NCI-H774 (cell line): ENCODE data around the gene CELA3B.
"Not testable (repeated sequence)": the region's sequence is repeated elsewhere in the genome, so short reads cannot be mapped to it uniquely, and the experiment has no call there.

Experiments
- DNase-seq: peaks from one replicate; lab custom pipeline; 2025; lab: John Stamatoyannopoulos, UW

Gene CELA3B

DNA sequence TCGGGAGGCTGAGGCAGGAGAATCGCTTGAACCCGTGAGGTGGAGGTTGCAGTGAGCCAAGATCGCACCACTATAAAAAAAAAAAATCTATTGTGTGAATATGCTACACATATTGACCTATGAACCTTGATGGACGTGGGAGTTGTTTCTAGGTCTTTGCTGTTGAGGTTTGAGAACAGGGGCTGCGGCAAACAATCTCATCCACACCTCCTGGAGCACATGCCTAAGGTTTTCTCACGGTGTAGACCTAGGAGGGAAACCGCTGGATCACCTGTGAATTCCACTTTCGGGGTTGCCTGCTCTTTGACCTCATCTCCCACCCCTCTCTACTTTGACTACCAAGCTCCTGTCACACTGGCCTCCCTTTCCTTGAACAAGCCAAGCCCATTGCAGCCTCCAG lies 1.5 kb upstream of the CELA3B start:
- not testable (repeated sequence) for DNase-seq

DNA sequence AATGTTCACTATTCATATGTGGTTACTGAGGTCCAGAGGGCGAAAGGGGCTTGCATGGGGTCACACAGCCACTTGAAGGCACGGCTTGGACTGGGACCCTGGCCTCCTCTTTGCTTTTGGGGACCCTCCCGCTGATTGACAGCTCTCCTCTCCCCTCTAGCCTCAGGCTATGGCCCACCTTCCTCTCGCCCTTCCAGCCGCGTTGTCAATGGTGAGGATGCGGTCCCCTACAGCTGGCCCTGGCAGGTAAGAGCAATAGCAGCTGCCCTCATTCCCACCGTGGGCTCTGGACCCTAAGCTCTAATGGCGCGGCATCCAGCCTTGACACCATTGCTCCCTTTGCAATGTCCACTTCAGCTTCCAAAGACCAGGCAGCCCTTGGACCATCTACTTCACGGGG lies 1.4 kb downstream of the CELA3B start:
- not testable (repeated sequence) for DNase-seq

DNA sequence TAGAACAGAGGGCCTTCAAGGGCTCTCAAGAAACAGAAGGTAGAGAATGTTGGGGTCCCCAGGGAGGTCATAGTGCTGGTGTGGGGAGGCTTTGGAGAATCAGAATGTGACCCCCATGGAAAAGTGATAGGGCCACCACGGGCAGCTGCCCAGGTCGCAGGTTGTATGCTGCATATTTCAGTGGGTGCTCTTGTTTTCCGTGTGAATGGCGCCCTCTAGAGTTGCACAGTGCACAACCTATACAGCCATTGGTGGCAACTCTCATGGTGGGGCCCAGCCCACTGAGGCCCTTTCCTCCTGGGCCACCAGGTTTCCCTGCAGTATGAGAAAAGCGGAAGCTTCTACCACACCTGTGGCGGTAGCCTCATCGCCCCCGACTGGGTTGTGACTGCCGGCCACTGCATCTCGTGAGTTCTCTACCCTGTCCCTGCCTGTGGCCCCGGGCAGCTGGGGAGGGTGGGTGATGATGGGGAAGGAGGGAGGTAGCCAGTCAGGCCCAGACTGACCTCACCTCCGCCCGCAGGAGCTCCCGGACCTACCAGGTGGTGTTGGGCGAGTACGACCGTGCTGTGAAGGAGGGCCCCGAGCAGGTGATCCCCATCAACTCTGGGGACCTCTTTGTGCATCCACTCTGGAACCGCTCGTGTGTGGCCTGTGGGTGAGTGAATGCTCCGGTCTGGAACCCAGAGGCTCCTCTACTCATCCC lies 3.8 kb downstream of the CELA3B start:
- DNase-seq = not testable (repeated sequence)

DNA sequence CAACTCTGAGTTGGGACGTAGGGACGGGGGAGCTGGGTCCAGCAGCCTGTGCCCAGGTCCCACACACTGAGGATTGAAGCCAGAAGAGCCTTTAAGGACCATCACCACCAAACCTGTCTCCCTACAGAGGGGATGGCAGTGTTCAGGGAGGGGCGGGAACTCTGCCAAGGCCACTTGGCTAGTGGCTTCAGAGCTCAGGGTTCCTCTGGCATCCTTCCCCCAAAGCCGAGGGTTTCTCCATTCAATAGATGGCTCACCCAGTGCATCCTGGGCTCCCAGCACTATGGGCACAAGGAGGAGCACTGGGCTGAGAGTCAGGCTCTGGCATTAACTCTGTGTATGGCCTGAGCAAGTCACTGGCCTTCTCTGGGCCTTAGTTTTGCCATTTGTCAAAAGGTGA lies 4.4 kb downstream of the CELA3B start:
- not testable (repeated sequence) for DNase-seq

DNA sequence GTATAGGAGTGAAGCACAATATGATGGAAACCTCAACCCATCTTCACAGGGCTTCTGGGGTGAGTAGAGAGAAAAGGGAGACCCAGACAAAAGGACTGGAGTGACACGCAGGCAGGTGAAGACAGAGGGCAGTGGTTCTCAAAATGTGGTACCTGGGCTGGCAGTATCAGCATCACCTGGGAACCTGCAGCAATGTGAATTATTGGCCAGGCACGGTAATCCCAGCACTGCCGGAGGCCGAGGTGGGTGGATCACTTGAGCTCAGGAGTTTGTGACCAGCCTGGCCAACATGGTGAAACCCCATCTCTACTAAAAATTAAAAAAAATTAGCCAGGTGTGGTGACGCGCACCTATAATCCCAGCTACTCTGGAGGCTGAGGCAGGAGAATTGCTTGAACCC lies 5.3 kb downstream of the CELA3B start:
- not testable (repeated sequence) for DNase-seq

DNA sequence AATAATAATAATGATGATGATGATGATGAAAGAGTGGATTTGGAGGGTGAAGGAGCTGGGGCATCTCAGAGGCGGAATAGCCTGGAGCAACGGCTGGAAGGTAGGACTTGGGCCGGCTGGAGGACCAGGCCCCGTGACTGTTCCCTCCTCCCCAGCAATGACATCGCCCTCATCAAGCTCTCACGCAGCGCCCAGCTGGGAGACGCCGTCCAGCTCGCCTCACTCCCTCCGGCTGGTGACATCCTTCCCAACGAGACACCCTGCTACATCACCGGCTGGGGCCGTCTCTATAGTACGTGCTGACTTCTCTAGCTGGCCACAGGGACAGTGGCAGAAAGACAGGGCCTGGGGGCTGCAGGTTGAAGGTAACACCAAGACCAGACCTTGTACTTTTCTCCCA lies 6.7 kb downstream of the CELA3B start:
- not testable (repeated sequence) for DNase-seq

DNA sequence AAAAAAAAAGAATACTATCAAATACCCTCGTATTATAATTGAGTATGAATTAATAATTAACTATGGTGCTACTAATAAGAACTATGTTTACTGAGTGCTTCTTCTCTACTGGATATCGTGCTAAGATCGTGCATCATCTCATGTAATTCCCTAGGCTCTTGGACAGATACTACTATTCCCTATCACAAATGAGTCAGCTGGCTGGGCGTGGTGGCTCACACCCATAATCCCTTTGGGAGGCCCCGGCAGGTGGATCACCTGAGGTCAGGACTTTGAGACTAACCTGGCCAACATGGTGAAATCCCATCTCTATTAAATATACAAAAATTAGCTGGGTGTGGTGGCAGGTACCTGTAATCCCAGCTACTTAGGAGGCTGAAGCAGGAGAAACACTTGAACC lies 9.1 kb downstream of the CELA3B start:
- not testable (repeated sequence) for DNase-seq

DNA sequence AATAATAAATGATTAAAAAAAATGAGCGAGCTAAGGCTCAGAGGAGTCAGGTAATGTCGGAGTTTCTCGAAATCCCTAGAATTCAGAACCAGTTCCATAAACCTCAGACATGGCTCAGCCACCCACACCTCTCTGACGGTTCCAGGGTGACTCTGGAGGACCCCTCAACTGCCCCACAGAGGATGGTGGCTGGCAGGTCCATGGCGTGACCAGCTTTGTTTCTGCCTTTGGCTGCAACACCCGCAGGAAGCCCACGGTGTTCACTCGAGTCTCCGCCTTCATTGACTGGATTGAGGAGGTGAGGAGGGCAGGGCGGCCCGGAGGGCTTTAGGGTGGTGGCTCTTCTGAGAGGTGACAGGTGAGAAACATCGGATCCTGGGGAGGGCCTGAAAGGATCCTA lies 9.6 kb downstream of the CELA3B start:
- not testable (repeated sequence) for DNase-seq

DNA sequence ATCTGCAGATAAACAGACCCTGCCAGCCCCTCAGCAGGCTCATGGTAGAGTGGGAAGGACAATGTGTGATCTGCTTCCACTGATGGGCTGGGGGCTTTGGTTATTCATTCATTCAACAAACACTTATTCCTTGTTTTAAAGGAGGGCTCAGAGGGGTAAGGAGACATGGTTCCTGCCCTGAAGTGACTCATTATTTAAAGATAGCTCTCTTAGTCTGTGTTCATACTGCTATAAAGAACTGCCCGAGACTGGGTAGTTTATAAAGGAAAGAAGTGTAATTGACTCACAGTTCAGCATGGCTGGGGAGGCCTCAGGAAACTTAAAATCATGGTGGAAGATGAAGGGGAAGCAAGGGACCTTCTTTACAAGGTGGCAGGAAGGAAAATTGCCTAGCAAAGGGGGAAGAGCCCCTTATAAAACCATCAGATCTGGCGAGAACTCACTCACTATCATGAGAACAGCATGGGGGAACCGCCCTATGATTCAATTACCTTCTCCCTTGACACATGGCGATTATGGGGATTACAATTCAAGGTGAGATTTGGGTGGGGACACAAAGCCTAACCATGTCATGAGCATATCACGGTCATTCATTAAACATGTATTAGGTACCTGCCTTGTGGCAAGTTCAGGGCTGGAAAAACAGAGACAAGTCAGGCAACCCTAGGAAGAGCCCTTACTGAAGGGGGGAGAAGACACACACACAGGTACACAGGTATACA lies 13.0 kb downstream of the CELA3B start:
- not testable (repeated sequence) for DNase-seq

DNA sequence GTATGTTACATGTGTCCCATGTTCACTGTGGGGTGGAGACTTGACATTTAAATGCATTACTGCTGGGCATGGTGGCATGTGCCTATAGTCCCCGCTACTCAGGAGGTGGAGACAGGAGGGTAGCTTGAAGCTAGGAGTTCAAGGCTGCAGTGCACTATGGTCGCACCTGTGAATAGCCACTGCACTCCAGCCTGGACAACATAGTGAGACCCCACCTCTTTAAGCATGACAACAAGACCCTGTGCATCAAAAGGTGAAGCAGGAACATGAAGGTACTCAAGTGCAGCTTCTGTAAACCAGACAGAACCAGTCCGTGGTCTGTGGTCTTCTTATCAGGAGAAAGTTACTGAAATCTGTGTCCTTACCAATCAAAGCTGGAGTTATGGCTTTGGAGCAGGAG lies 15.4 kb downstream of the CELA3B start:
- not testable (repeated sequence) for DNase-seq

DNA sequence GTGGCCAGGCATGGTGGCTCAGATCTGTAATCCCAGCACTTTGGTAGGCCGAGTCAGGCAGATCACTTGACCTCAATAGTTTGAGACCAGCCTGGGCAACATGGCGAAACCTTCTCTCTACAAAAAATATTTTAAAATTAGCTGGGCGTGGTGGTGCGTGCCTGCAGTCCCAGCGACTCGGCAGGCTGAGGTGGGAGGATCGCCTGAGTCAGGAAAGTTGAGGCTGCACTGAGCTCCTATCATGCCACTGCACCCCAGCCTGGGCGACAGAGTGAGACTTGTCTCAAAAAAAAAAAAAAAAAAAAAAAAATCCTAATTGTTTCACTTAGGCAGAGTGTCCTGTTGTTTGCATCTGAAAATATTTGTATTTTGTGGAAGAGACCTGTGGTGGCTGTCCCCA lies 17.9 kb downstream of the CELA3B start:
- not testable (repeated sequence) for DNase-seq

DNA sequence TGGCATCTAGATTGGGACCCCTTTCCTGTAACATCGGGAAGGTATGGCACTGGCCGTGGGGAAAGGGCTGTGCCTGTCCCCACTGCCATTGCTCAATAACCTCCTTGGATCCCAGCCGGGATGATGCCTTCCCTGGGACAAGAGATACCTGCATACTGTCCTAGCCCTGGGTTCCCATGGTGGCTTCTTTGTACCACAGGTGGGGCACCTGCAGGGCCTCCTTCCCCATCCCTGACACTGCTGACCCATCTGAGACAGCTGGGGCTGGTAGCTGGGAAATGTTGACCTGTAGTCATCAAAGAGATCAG lies 19.8 kb downstream of the CELA3B start:
- DNase-seq = not testable (repeated sequence)

DNA sequence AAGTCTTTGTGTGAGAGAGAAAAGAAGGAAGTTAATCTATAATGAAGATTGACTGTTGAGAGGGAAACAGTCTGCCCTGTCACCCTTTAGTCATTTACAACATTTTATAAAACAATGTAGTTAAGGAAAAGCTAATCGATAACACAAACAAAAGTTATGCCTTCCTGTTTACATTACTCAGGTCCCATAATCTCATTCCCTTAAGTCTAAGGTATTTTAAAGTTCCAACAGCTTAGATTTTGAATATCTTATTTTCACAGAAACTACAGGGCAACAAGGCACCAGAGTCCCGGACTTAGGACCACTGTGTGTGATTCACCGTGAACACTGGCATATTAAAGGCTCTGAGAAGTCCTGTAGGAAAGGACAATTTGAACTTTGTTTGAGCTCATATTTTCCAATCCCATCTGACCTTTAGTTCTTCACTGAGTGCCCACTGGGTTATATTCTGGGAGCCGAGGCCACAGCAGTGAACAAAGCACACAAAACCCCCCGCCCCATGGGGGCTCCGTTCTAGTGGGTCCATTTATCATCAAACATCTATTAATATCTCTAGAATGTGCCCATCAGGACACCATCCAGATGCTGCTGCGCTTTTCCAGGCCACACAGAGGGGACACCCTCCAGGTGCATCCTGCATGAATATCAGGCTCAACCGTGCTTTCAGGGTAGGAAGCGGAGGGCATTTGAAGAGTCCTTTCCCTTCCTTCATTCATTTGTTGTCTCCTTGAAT lies 21.2 kb downstream of the CELA3B start:
- not testable (repeated sequence) for DNase-seq

DNA sequence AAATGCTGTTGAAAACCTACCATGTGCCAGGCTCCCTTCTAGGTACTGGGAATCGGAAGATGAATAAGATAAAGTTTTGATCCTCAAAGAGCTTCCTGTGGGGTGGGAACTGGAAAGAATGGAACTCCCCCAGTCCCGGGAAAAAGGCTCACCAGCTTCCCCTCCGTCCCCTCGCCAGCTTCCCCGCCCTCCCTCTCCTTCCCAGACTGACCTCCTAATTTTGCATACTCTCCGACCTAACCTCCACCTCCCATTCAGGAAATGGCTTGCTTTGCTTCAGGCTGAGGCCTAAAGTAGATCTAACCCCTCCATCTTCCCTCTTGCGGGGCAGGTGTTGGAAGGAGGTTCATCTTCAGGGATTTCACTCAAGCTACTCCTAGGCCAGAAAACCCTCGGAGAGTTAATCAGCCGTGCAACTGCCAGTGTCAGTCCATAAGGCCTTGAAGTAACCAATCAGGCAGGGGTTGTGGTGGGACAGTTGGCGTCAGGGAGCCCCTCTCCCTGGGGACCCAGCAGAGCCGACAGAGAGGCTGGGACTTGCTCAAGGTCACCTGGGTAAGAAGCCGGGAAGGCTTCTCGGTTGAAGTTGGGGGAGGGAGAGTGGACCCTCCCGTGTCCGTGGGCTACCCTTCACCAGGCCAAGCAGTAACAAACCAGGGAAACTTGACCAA lies 21.9 kb downstream of the CELA3B start:
- DNase-seq = not testable (repeated sequence)

DNA sequence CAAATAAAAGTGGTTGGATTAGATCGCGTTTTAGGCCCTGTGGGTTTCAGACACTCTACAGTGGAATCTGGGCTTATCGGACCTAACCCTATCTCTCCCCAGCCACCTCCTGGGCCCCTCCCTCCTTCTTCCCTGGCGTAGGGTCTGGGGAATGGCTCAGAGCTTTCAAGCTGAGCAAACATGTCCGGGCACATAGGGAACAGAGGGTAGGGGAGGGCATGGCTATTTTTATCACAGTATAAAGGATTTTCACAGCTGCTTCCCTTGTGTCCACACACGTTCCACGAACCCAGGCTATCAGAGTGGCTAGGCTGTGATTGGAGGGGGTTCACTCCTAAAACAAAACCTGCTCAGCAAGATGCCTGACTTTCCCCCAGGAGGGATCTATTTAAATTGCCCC lies 22.8 kb downstream of the CELA3B start:
- not testable (repeated sequence) for DNase-seq

DNA sequence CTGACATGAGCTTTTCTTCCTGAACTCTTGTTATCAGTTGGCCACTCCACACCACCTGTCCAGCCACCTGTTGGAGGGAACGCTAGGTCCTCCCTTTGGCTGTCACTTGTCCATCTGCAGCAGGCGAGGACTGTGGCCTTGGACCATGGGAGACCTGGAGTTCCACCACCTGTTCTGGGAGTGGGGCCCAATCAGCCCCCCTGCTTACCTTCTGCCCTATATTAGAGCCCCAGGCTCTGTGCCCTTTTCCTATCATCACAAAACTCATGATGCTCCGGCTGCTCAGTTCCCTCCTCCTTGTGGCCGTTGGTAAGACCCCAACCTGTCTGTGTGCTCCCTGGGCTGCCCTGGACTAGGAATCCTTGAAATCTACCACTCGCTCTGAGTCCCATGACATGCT lies 24.6 kb downstream of the CELA3B start, which contains the start of gene CELA3A:
Gene CELA3A (plus strand): TSS at position 249 of the 400 bp plus-strand sequence. CDS start 18 bp downstream, at position 267.
- DNase-seq = no peak

DNA sequence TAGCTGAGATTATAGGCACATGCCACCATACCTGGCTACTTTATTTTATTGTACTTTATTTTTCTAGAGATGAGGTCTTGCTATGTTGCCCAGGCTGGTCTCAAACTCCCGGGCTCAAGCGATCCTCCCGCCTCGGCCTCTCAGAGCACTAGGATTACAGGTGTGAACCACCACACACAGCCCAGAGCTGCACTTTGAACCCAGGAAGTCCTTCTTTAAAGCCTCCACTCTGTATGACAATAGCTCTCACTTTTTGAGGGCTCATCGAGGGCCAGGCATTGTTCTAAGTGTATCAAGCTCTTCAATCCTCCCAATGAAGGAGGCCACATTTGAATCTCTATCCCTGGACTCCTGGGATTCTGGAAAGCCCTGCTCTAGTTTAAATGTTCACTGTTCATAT lies 25.6 kb downstream of the CELA3B start:
- DNase-seq = not testable (repeated sequence)

DNA sequence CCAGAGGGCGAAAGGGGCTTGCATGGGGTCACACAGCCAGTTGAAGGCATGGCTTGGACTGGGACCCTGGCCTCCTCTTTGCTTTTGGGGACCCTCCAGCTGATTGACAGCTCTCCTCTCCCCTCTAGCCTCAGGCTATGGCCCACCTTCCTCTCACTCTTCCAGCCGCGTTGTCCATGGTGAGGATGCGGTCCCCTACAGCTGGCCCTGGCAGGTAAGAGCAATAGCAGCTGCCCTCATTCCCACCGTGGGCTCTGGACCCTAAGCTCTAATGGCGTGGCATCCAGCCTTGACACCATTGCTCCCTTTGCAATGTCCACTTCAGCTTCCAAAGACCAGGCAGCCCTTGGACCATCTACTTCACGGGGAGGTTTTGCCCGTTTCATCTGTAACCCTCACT lies 26.1 kb downstream of the CELA3B start:
- not testable (repeated sequence) for DNase-seq

DNA sequence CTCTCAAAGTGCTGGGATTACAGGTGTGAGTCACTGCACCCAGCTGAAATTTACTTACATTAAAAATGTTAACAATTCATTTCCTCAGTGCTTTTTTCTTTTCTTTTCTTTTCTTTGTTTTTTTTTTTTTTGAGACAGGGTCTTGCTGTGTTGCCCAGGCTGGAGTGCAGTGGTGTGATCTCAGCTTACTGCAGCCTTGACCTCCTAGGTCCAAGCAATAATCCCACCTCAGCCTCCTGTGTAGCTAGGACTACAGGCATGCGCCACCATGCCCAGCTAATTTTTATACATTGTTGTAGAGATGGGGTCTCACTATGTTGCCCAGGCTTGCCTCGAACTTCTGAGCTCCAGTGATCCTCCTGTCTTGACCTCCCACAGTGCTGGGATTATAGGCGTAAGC lies 27.1 kb downstream of the CELA3B start:
- not testable (repeated sequence) for DNase-seq

DNA sequence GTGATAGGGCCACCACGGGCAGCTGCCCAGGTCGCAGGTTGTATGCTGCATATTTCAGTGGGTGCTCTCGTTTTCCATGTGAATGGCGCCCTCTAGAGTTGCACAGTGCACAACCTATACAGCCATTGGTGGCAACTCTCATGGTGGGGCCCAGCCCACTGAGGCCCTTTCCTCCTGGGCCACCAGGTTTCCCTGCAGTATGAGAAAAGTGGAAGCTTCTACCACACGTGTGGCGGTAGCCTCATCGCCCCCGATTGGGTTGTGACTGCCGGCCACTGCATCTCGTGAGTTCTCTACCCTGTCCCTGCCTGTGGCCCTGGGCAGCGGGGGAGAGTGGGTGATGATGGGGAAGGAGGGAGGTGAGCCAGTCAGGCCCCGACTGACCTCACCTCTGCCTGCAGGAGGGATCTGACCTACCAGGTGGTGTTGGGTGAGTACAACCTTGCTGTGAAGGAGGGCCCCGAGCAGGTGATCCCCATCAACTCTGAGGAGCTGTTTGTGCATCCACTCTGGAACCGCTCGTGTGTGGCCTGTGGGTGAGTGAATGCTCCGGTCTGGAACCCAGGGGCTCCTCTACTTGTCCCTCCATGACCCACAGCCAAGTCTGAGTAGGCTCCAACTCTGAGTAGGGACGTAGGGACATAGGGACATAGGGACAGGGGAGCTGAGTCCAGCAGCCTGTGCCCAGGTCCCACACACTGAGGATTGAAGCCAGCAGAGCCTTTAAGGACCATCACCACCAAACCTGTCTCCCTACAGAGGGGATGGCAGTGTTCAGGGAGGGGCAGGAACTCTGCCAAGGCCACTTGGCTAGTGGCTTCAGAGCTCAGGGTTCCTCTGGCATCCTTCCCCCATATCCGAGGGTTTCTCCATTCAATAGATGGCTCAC lies 28.7 kb downstream of the CELA3B start:
- peak; percentile 9 for DNase-seq

DNA sequence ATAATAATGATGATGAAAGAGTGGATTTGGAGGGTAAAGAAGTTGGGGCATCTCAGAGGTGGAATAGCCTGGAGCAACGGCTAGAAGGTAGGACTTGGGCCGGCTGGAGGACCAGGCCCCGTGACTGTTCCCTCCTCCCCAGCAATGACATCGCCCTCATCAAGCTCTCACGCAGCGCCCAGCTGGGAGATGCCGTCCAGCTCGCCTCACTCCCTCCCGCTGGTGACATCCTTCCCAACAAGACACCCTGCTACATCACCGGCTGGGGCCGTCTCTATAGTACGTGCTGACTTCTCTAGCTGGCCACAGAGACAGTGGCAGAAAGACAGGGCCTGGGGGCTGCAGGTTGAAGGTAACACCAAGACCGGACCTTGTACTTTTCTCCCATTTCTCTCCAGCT lies 29.9 kb downstream of the CELA3B start:
- not testable (repeated sequence) for DNase-seq
